Measurements from ENCODE around the gene UGGT1.
"Not testable (repeated sequence)": the region's sequence is repeated elsewhere in the genome, so short reads cannot be mapped to it uniquely, and the experiment has no call there.

UGGT1 gene

DNA sequence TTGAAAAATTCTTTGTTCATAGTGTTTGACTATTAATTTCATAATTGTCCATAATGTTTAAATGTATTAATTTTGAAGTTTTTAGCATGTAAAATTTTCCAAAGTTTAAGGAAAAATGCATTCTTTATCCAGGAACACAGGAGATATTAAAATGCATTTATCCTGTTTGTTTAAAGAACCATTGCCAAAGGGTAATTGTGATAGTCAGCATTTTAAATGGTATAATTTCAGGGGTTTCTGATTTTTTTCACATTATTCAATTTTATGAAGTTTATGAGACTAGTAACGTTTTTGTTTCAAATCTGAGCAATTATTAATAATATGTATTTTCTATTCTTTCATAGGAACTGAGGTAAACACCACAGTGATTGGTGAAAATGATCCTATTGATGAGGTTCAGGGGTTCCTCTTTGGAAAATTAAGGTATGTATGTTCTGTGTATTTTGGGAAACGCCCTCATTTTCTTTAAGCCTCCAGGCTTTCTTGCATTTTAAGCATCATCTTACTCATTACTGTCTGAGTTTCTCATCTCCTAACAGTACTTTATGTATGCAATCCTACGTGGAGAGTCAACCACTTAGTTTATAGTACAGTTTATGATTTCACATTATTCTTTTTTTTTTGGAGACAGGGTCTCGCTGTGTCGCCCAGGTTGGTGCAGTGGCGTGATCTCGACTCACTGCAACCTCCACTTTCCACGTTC lies 25.1 kb downstream of the UGGT1 start:
- no peak for DNase-seq (ENCODE audit: low read depth, low spot score)

DNA sequence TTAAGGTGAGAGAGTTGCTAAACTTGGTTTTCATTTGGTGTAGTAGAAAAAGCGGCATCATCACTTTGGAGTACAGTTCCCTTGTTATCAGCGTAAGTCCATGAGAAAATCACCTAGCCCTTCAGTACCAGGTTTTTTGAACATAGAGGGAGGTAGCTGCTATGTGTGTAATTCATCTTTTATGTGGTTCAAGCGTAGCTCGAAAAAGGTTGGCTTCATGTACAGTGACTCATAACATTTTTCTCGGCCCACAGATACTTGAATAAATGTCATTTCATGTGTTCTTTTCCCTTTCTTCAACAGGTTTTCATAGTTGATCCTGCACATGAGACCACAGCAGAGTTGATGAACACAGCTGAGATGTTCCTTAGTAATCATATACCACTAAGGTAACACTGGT lies 43.6 kb downstream of the UGGT1 start:
- no peak for DNase-seq (ENCODE audit: low read depth, low spot score)

DNA sequence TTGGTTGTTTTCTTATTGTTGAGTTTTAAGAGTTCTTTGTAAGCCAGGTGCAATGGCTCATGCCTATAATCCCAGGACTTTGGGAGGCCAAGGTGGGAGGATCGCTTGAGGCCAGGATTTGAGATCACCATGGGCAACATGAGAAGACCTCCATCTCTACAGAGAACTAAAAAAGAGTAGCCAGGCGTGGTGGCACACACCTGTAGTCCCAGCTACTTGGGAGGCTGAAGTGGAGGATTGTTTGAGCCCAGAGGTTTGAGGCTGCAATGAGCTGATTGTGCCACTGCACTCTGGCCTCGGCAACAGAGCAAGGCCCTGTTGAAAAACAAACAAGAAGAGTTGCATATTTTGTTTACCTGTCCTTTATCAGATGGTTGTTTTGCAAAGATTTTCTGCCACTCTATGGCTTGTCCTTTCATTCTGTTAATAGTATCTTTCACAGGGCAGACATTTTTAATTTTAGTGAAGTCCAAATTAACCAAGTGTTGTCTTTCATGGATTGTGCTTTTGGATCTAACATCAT lies 46.2 kb downstream of the UGGT1 start:
- DNase-seq (ENCODE audit: low read depth, low spot score) = no peak

DNA sequence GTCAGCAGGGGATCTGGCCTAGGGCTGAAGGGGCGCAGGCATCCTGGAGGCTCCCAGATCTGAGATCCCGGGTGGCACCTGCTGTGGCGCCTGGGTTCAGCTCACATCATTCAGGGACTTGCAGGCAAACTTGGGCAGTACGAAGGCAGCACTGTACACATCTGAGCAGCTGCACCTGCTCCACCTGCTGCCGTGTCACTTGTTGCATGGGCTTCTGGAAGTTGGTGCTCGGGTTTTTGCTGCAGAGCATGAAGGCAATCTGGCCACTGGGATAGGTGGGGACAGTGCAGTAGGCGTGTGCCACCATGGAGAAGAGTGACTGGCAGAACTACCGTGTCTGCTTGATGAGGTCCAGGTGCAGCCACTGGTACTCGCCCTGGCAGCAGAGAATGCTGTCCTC lies 48.6 kb downstream of the UGGT1 start:
- no peak for DNase-seq (ENCODE audit: low read depth, low spot score)

DNA sequence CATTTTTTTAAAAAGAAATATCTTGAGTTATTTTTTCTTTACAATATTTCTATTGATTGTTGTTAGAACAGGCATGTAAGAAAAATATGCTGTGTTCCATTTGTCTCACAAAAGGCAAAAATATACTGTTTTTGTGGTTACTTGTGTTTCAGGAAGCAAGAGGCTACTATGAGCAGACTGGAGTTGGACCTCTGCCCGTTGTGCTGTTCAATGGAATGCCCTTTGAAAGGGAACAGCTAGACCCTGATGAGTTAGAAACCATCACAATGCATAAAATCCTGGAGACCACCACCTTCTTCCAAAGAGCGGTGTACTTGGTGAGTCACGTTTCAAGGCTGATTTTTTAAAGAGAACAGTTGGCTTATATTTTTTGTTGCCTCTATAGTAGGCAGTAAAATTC lies 54.7 kb downstream of the UGGT1 start:
- no peak for DNase-seq (ENCODE audit: low read depth, low spot score)

DNA sequence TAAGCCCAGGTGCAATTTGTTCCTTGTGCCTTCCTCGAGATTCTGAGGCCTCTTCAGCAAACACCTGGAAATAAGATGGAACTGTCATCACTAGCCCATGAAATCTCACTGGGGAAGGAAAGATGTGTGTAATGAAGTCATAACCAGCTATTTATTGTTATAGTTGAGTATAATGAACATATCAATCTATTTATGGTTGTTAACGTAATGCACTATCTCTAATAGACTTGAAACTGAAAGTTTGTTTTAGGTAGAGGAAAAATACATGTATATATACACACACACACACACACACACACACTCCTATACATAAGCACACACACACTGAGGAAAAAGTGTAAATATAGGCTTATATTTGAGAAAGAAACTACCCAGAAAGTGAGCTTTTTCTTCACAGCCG lies 62.8 kb downstream of the UGGT1 start:
- no peak for DNase-seq (ENCODE audit: low read depth, low spot score)

DNA sequence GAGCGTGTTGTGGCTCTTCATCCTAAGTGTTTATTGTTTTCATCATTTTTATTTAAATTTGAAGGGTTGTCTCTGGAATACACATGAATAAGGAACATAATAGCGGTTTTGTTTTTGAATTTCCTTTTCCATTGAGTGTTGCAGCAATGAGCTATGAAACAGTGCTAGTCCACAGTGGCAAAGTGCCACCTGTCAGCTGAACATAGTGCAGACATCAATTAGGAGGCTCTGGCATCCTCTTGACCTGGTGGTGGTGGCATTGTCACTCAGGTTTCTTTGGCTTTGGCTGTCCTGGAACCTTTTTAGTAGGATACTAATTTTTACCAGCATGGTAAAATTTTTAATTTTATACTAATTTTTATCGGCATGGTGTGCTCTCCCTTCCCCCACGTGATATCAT lies 63.2 kb downstream of the UGGT1 start:
- DNase-seq (ENCODE audit: low read depth, low spot score) = no peak

DNA sequence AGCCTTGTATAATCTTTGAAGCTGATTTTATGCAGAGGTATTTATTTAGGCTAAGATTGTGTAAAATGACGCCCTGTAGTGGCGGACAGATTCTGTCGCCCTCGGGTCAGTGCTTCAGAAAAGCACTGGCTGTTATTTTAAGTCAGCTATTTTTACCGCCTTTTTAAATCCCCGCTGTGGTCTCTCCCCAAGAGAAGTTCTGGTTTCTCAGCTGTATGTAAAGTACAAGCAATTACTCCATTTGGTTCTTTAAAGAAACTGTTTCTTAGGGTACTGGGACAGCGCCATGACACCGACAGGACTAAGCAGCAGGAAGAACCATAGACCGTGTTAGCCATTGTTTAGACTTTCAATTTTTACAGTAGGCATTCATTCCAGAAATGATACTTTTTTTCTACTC lies 65.0 kb downstream of the UGGT1 start:
- DNase-seq (ENCODE audit: low read depth, low spot score) = no peak

DNA sequence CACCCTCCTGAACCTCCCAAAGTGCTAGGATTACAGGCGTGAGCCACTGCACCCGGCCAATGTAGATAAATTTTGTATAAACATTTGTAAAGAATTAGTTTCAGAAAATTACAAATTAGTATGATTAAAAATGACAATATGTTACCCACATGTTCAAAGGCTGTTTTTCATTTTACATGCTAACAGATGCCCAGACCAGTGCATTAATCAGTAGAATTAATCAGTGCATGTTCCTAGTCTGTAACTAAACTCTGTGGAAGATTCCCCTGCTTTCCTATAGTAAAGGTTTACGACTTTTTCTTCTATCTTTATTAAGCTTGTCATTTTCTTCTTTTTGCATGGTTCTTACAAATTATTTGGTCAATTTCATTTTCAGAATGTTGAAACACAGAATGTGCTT lies 65.8 kb downstream of the UGGT1 start:
- DNase-seq (ENCODE audit: low read depth, low spot score) = no peak

DNA sequence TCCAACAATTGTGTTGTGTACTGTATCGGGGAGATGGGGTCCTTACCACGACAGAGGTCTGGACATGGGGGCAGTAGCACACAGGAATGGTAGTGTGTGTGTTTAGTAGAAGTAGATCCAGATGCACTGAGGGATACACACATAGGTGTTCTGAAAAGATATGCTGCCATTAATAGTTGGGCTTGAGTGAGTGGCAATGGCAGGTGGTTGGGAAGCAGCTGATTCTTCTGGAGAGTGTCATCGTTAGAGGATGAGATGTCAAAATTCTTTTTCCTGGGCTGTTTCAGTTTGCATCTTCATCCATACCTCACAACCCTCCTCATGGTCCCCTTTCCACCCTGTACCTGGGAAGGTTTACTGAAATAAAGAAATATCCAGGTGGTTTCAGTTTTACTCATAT lies 66.6 kb downstream of the UGGT1 start:
- no peak for DNase-seq (ENCODE audit: low read depth, low spot score)

DNA sequence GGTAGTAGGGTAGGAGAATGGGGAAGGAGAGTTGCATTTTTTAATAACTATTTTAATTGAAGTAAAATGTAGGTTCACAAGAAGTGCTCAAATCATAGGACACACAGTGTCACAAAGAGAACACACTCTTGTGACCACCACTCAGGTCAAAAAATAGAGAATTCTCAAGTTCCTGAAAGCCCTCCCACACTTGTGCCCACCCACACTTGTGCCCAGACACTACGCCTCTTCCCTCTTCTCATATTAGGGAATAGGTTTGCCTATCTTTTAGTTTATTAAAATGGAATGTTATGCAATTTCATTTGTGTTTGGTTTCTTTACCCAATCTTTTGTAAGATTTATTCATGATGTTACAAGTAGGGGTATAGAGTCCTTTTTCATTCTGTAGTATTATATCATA lies 67.2 kb downstream of the UGGT1 start:
- no peak for DNase-seq (ENCODE audit: low read depth, low spot score)

DNA sequence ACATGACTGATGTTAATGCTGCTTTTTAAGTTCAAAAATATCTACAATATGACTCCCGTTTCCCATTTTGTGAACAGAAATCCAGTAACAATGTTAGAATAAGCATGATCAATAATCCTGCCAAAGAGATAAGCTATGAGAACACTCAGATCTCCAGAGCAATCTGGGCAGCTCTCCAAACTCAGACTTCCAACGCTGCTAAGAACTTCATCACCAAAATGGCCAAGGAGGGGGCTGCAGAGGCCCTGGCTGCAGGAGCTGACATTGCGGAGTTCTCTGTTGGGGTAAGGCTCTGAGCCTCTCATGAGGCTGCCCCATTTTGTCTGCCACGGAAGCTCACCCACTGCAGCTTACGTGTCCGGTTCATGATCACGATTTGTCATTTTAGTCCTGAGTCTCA lies 68.4 kb downstream of the UGGT1 start:
- no peak for DNase-seq (ENCODE audit: low read depth, low spot score)

DNA sequence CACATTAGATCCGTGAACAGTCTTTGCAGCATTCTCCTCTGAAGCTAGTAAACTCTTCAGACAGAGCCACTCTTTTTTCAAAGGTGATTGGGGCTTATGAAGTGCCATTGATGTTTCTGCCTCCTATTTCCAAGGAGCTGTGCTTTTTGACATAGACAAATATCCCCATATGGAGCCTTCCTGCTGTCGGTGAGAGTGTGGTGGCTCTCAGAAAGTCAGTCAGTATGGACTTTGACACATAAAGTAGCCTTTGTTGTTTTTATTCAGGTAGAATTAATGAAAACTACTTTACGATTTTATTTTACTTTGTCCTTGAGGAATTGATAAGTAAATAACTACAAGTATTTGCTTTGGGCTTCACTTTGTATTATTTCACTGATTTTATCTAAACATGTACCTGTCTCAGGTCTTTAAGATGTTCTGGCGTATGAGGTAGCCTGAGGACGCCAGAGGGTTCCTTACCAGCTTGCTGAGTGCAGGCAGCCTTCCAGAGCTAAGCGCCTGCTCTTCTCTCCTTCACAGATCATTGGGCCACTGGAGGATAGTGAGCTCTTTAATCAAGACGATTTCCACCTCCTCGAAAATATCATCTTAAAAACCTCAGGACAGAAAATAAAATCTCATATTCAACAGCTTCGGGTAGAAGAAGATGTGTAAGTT lies 69.7 kb downstream of the UGGT1 start:
- DNase-seq (ENCODE audit: low read depth, low spot score) = no peak

DNA sequence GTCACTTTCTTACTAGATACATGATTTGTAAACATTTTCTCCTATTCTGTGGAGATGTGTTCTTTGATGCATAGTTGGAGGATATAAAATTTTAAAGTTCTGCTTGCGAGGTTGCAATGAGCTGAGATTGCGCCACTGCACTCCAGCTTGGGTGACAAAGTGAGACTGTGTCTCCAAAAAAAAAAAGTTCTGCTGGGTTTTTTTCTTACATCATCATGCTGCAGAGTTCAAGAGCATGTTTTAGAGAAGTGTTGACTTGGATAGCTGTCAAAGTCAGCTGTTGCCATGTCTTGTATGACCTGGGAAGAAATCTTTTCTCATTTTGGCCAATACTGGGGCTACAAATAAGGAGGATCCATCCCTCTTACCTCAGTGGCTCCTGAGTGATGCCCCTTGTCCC lies 71.3 kb downstream of the UGGT1 start:
- no peak for DNase-seq (ENCODE audit: low read depth, low spot score)

DNA sequence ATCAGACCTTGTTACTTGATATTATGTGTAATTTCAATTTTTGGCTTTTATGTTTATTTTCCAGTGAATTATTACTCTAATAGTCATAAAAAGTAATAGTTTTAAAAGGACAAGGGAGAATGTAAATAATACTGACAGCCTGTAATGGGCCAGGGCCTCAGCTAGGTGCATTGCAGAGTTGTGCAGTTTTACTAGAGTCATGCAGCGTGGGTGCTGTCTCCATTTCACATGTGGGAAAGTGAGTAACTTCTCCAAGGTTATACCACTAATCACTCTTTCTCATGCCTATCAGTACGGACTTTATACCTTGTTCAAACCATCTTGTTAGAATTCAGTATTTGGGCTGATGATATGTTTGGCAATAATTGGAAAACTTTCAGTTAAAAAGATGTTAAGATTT lies 73.3 kb downstream of the UGGT1 start:
- DNase-seq (ENCODE audit: low read depth, low spot score) = no peak

DNA sequence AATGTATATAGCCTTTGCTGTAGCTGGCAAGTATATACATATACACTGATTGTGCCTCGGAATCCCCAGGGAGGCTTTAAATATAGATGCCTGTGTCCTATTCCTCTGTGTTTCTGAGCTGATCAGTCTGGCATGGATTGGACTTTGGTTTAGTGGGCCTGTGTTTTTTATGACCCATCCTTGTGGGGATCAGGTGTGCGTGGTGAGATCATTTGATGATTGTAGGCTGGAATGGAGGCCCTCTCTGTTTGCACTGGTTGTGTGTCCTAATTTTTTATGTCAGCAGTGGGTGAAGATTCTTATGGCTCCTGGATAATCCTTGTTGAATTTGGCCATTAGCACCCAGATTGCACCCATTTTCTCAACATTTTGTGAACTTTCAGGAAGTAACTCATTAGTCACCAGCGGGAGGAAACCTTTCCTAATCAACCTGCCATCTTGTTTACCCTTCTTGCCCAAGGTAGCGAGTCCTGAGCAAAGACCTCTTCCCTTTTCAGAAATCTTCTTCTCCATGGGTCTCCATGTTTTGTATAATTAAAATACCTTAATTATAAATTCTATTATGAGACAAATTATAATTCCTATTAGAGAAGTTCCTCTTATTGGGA lies 75.8 kb downstream of the UGGT1 start:
- DNase-seq (ENCODE audit: low read depth, low spot score) = no peak

DNA sequence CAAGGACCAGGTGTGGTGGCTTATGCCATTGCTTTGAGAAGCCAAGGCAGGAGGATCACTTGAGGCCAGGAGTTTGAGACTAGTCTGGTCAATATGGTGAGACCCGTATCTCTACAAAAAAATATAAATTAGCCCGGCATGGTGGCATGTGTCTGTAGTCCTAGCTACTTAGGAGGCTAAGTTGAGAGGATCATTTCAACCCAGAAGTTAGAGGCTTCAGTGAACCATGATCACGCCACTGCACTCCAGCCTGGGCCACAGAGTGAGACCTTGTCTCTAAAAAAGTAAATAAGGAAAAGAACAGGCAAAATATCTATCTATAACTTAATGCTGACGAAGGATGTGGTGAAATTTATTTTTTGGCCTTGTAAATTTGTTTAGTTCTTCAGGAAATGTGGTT lies 78.1 kb downstream of the UGGT1 start:
- DNase-seq (ENCODE audit: low read depth, low spot score) = no peak

DNA sequence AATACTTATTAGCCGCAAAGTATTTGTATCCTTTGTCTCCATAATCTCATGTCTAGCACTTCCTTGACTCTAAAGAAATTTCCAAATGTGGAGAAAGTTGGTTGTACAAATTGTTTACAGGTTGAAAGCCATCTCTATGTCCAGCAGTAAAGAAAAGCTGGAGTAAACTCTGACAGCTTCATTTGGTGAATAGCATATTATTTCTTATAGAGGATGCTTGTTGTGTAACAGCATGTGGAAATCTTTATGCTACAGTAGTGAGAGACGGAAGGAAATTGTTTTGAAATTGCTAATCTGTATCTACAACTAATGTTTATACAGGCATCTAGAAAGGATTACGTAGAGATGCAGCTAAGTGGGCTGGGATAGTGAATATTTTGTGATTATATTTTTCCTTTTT lies 78.5 kb downstream of the UGGT1 start:
- no peak for DNase-seq (ENCODE audit: low read depth, low spot score)

DNA sequence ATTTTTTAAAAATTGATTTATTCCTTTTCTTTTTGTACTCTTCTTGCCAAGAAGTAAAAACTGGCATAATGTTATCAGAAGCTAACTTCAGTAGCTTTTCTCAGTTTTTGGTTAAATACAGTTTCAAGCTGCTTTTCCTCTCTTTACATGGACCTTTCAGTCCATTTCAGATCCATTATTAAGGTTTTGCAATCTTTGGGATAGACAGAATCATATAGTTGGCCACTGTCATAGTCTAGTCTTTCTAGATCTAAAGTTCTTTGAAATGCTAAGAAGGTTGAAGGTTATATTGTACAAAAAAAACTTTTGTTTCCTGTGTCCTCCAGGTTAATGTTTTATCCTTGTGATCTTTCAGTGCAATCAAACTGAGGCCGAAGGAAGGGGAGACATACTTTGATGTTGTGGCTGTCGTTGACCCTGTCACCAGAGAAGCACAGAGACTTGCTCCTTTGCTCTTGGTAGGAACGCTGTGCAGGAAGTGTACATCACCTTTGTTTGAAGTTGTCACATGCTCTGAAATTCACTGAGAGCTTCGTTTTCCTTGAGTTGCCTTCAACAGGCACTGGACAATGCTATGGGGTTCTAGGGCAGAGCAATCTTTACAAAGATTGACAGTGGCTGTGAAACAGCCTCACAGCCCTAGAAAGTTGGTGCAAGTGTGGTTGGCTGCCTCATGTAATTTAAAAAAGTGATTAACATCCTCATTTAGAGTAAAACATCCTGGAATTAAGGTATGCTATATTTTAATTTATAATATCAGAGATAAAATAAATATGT lies 79.1 kb downstream of the UGGT1 start:
- no peak for DNase-seq (ENCODE audit: low read depth, low spot score)

DNA sequence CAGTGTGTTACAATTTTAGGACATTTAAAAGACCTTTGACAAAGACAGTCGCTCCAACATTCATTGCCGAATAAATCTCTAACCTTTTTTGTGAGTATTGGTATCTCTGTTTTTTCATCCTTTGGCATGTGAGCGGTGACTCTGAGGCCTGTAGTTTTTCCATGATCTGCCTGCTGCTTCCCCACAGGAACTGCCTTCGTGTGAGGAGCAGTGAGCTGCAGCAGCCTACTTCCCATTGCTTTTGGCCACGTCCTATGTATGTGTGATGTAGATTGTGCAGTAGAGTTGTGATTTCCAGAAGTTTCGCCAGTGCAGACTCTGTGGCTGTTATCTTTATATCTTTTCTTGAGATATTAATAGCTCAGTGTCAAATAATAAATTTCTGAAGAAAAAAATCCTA lies 79.8 kb downstream of the UGGT1 start:
- no peak for DNase-seq (ENCODE audit: low read depth, low spot score)

DNA sequence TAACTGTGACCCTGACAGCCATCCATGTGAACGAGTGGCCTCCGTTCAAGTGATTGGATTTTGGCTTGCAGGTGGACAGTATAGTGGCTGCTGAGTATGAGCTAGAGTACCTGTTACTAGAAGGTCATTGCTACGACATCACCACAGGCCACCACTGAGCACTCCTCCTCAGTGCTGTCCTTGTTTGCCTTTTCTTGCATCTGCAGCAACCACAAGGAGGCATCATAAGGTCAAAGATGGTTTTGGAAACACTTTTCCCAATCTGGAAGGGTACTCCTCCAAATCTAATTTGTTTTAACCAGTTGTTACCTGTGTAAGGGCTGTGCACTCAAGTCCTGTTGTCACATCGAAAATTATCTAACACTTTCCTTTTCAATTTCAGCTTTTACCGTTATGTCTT lies 81.2 kb downstream of the UGGT1 start:
- DNase-seq (ENCODE audit: low read depth, low spot score) = peak; percentile 14

DNA sequence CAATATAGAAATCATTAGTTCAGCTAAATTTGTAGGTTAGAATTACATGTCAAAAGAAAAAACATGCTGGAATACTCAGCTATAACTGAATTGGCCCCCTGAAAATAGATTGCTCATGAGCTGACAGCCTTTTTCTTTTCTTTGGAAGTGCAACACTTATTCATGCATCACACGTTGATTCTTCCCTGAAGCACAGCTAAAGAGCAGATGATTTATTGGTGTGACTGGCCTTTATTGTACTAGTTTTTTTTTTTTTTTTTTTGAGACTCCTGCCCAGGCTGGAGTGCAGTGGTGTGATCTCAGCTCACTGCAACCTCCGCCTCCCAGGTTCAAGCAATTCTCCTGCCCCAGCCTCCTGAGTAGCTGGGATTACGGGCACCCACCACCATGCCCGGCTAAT lies 83.1 kb downstream of the UGGT1 start:
- DNase-seq (ENCODE audit: low read depth, low spot score) = not testable (repeated sequence)

Data from ELF-1 (cell line).